Measurements from ENCODE around the gene TDP1. TPM values are rescaled to one million over a fixed set of nuclear protein-coding genes. Genes with fewer than 3 reads are reported as not detected.

TDP1 gene
- total and polyA plus RNA-seq, 2 of the 13 experiments (the other 11 are each of a cell fraction or from before 2014, with no cell fraction given) = 16.4 to 31.2 TPM

GRCh38 chr14:89955745-89956660 lies at the start of gene TDP1 (continued):
- TF ChIP-seq ZNF564 (CRISPR knock-in tag; IDR thresholded peaks at IDR 0.05) (peak; percentile 48; the same call in 1 of the 2 replicates), KAT2B (IDR thresholded peaks at IDR 0.05; ENCODE audit: borderline replicate concordance, low read depth, low read length) (no peak), HNF1B (CRISPR knock-in tag; IDR thresholded peaks at IDR 0.05) (peak; percentile 80), RARG (CRISPR knock-in tag; IDR thresholded peaks at IDR 0.05; ENCODE audit: low read depth) (0 out of 2 replicates have a peak, but pooled peaks have one; percentile 53), PLRG1 (conservative IDR thresholded peaks at IDR 0.05) (no peak), RBM22 (optimal IDR thresholded peaks at IDR 0.05; ENCODE audit: low read length) (no peak), CREB3 (CRISPR knock-in tag; IDR thresholded peaks at IDR 0.05) (no peak; the same call in 1 of the 2 replicates), LCORL (IDR thresholded peaks at IDR 0.05) (no peak), LCORL (CRISPR knock-in tag; IDR thresholded peaks at IDR 0.05) (no peak), HMGXB4 (CRISPR knock-in tag; IDR thresholded peaks at IDR 0.05; ENCODE audit: borderline replicate concordance in 1 of 2, low read depth in 1 of 2) (peak; percentile 62 to 76; a peak in 3 of 4 replicates), HNRNPK (IDR thresholded peaks at IDR 0.05; ENCODE audit: low read depth, low read length, poor library complexity, severe bottlenecking) (no peak), JUN (CRISPR knock-in tag; IDR thresholded peaks at IDR 0.05) (no peak), ZNF841 (CRISPR knock-in tag; IDR thresholded peaks at IDR 0.05; ENCODE audit: borderline replicate concordance) (no peak), GMEB2 (CRISPR knock-in tag; IDR thresholded peaks at IDR 0.05; ENCODE audit: low read depth) (peak; percentile 55; the same call in 1 of the 2 replicates), CERS6 (CRISPR knock-in tag; IDR thresholded peaks at IDR 0.05) (no peak), ETV6 (CRISPR knock-in tag; conservative IDR thresholded peaks at IDR 0.05) (0 out of 2 replicates have a peak, but pooled peaks have one; percentile 43), CAMTA2 (CRISPR knock-in tag; IDR thresholded peaks at IDR 0.05; ENCODE audit: borderline replicate concordance) (no peak; the same call in 1 of the 2 replicates), SP4 (CRISPR knock-in tag; IDR thresholded peaks at IDR 0.05) (peak; percentile 75; the same call in 1 of the 2 replicates), POLR2A (IDR thresholded peaks at IDR 0.05; ENCODE audit: insufficient read depth in 1 of 2, low read depth in 2 of 2, low read length in 2 of 2) (peak; percentile 85 to 98), NKX3-1 (CRISPR knock-in tag; IDR thresholded peaks at IDR 0.05) (peak; percentile 26; the same call in 1 of the 2 replicates), CBFB (CRISPR knock-in tag; IDR thresholded peaks at IDR 0.05) (peak; percentile 36; the same call in 1 of the 2 replicates), FOXA3 (CRISPR knock-in tag; IDR thresholded peaks at IDR 0.05) (peak; percentile 92), ZNF816 (CRISPR knock-in tag; IDR thresholded peaks at IDR 0.05; ENCODE audit: borderline replicate concordance) (no peak)

Measured in HepG2 (cell line).